Fibroblast of lung (primary cell): ENCODE measurements around the gene DDN. TPM values are rescaled to one million over a fixed set of nuclear protein-coding genes. Genes with fewer than 3 reads are reported as not detected.

Experiments
- DNase-seq, 2 donors: peaks; one replicate each; pipeline versions ENCODE4 v3.0.0 to v3.0.0-alpha.2; 2010; ENCODE audit warnings: low read depth in 2 of 2
- H2AFZ ChIP-seq: 2 replicates; pipeline ENCODE4 v1.5.1; 2012; ENCODE audit warnings: low read length, control low read depth, inconsistent platforms
- H3K27ac ChIP-seq: 2 replicates; pipeline ENCODE4 v1.5.1; 2011; ENCODE audit warnings: low read length, control low read depth; ENCODE audit not compliant: insufficient read depth
- H3K27me3 ChIP-seq: 2 replicates; pipeline ENCODE4 v1.5.1; 2011; ENCODE audit warnings: mild to moderate bottlenecking, low read length; ENCODE audit not compliant: control insufficient read depth, insufficient read depth
- H3K36me3 ChIP-seq: 2 replicates; pipeline ENCODE4 v1.5.1; 2011; ENCODE audit warnings: low read length; ENCODE audit not compliant: control insufficient read depth, insufficient read depth
- H3K4me1 ChIP-seq: 2 replicates; pipeline ENCODE4 v1.5.1; 2011; ENCODE audit warnings: low read length; ENCODE audit not compliant: control insufficient read depth, insufficient read depth; ENCODE audit errors: extremely low read depth
- H3K4me2 ChIP-seq: 2 replicates; pipeline ENCODE4 v1.5.1; 2011; ENCODE audit warnings: low read length, control low read depth; ENCODE audit not compliant: insufficient read depth; ENCODE audit errors: extremely low read depth
- H3K4me3 ChIP-seq, 4 experiments: fragments of 200-600 bp in 1 of 4; sonication (generic) in 1 of 4; replicated peaks in 1 of 4; 2 replicates each; pipeline ENCODE4 v1.5.1; 2011 to 2016; ENCODE audit warnings: low read length in 4 of 4, low read depth in 3 of 4, mild to moderate bottlenecking in 3 of 4, control low read depth in 2 of 4, inconsistent platforms in 1 of 4, mixed read lengths in 1 of 4; ENCODE audit not compliant: insufficient read depth in 1 of 4; ENCODE audit errors: control extremely low read depth in 1 of 4
- H3K79me2 ChIP-seq: 2 replicates; pipeline ENCODE4 v1.5.1; 2012; ENCODE audit warnings: mild to moderate bottlenecking, low read length, inconsistent platforms; ENCODE audit not compliant: control insufficient read depth, insufficient read depth
- H3K9ac ChIP-seq: 2 replicates; pipeline ENCODE4 v1.5.1; 2011; ENCODE audit warnings: mild to moderate bottlenecking, low read length, control low read depth; ENCODE audit not compliant: insufficient read depth
- H3K9me3 ChIP-seq: 2 replicates; pipeline ENCODE4 v1.5.1; 2012; ENCODE audit warnings: low read depth, low read length; ENCODE audit not compliant: control insufficient read depth, insufficient read depth
- H4K20me1 ChIP-seq: 2 replicates; pipeline ENCODE4 v1.5.1; 2011; ENCODE audit warnings: low read length; ENCODE audit not compliant: control insufficient read depth, insufficient read depth; ENCODE audit errors: extremely low read depth
- EZH2 ChIP-seq: IDR thresholded peaks from 2 replicates; pipeline ENCODE4 v1.5.1; 2012; ENCODE audit warnings: low read length, control low read depth, mild to moderate bottlenecking; ENCODE audit errors: missing control alignments
- polyA plus RNA-seq, 2 donors: library from polyadenylated mRNA; depleted of rRNA in 1 of 2; stranded (reverse) in 1 of 2; unstranded in 1 of 2; fragments of >200 nt; gene quantifications; 2 replicates each; pipeline ENCODE4 v1.2.1, GENCODE V29; 2011 to 2012; ENCODE audit warnings: missing spikeins in 1 of 2
- total RNA-seq: library from RNA; depleted of rRNA; stranded (reverse); fragments of >200 nt; gene quantifications from 2 replicates; pipeline ENCODE4 v1.2.1, GENCODE V29; 2014
- TF ChIP-seq, protein P1 (sequence below), 2 donors: IDR thresholded peaks in 1 of 2; conservative IDR thresholded peaks in 1 of 2; 1 replicate in 1 of 2; 2 replicates in 1 of 2; pipeline ENCODE4 v1.5.1; 2011 to 2012; ENCODE audit warnings: low read length in 2 of 2, control low read depth in 1 of 2, inconsistent platforms in 1 of 2, low read depth in 1 of 2, mild to moderate bottlenecking in 1 of 2

DDN gene
- total and polyA plus RNA-seq, 2 donors (not counting 1 experiment from before 2014, with no cell fraction given) = under 0.01 to 0.09 TPM

DNA sequence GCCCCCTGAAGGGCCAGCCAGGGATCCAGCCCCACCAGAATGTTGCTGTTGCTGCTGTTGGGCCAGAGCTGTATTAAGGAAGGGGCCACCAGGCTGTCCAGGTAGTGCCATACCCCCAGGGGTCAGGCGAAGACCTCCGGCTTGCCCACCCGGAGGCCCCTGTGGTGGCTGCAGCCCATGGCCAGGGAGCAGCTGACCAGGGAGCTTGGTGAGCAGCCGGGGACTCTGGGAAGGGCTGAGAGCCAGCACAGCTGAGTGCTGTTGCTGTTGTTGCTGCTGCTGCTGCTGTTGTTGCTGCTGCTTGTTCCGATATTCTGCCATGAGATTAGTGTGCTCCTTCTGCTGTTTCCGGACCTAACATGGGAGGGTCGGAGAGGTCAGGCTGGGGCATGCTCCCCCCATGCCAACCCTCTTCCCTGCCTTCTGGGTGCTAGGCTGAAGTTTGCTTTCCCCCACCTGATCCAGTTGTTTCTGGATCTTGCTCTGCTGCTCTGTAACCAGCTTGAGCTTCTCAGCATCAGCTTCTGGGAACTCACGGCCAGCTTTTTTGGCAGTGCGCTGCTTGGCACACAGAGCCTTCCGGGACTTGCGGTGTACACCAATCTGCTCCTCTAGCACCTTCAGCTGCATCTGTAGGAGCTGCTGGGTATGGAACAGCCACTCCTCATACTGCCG, 34.6 kb upstream of the DDN start:
- no peaks in the 10 kb centered on the region for H3K79me2 ChIP-seq
- no peaks in the 10 kb centered on the region for H4K20me1 ChIP-seq
- peak in 1 of 2 donors; percentile 16 for DNase-seq
- no peak overlapping the region for H2AFZ ChIP-seq
- no peak overlapping the region for H3K4me3 ChIP-seq
- H3K27me3 ChIP-seq = no peaks in the 10 kb centered on the region
- no peaks in the 10 kb centered on the region for H3K9me3 ChIP-seq
- H3K27ac ChIP-seq = no peak overlapping the region
- no peak overlapping the region for H3K9ac ChIP-seq
- TF ChIP-seq, protein P1, sequence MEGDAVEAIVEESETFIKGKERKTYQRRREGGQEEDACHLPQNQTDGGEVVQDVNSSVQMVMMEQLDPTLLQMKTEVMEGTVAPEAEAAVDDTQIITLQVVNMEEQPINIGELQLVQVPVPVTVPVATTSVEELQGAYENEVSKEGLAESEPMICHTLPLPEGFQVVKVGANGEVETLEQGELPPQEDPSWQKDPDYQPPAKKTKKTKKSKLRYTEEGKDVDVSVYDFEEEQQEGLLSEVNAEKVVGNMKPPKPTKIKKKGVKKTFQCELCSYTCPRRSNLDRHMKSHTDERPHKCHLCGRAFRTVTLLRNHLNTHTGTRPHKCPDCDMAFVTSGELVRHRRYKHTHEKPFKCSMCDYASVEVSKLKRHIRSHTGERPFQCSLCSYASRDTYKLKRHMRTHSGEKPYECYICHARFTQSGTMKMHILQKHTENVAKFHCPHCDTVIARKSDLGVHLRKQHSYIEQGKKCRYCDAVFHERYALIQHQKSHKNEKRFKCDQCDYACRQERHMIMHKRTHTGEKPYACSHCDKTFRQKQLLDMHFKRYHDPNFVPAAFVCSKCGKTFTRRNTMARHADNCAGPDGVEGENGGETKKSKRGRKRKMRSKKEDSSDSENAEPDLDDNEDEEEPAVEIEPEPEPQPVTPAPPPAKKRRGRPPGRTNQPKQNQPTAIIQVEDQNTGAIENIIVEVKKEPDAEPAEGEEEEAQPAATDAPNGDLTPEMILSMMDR (conservative IDR thresholded peaks at IDR 0.05 in 1 of 2, IDR thresholded peaks at IDR 0.05 in 1 of 2; ENCODE audit: low read depth in 1 of 2, low read length in 2 of 2) = no peak
- TF ChIP-seq EZH2 = no peak
- no peaks in the 10 kb centered on the region for H3K4me1 ChIP-seq
- H3K36me3 ChIP-seq = peaks cover 36% of the 10 kb centered on the region
- H3K4me2 ChIP-seq = no peak overlapping the region

DNA sequence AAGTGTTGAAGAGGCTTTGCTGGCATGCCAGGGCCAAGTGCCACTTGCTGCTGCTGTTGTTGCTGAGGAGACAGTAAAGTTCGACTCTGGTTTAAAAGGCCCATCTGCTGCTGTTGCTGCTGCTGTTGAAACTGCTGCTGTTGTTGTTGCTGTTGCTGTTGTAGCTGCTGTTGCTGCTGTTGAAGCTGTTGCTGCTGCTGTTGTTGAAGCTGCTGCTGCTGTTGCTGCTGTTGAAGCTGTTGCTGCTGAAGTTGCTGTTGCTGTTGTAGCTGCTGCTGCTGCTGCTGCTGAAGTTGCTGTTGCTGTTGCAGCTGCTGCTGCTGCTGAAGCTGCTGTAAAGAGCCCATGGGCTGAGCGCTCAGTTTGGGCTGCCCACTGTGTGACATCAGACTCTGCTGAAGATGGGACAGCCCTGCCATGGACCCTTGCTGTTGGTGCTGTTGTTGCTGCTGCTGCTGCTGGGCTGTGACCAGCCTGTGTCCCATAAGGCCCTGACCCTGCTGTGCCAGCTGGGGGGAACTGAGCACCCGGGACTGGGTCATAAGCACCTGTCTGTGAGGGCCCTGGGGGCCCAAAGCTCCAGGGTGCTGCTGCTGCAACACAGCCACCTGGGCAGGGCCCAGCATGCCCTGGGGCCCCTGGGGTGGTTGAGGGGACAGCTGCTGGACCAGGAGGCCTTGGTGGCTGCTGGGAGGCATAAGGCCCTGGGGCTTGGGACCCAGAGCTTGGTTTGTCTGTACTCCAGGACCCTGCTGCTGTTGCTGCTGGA, 33.7 kb upstream of the DDN start:
- no peak overlapping the region for H3K4me2 ChIP-seq
- H4K20me1 ChIP-seq = no peaks in the 10 kb centered on the region
- H3K27me3 ChIP-seq = no peaks in the 10 kb centered on the region
- no peaks in the 10 kb centered on the region for H3K9me3 ChIP-seq
- no peak for DNase-seq
- no peak for TF ChIP-seq EZH2
- TF ChIP-seq, protein P1 (conservative IDR thresholded peaks at IDR 0.05 in 1 of 2, IDR thresholded peaks at IDR 0.05 in 1 of 2; ENCODE audit: low read depth in 1 of 2, low read length in 2 of 2) = no peak
- H3K4me1 ChIP-seq = no peaks in the 10 kb centered on the region
- H3K9ac ChIP-seq = no peak overlapping the region
- no peak overlapping the region for H3K4me3 ChIP-seq
- H3K36me3 ChIP-seq = peaks cover 37% of the 10 kb centered on the region
- no peak overlapping the region for H2AFZ ChIP-seq
- no peak overlapping the region for H3K27ac ChIP-seq
- no peaks in the 10 kb centered on the region for H3K79me2 ChIP-seq

DNA sequence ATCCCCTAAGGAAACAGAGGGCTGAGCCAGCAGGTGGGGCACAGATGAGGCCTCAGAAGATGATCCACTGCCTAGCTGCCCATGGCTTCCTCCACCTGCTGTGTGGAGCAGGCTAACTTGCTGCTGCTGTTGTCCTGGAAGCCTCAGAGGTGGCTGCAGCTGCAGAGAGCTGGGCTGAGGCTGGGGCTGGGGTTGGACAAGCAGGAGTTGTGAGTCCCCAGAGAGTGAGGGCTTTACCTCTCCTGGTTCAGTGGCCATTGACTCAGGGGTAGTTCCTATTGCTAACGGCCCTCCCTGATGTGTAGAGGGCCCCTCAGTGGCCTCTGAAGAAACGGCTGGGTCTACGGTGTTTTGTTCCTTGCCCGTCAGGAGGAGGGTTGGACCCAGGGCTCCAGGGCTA, 33.1 kb upstream of the DDN start:
- Histone ChIP-seq H3K9me3 (no peaks in the 10 kb centered on the region), H3K4me3 (no peak overlapping the region), H3K4me2 (no peak overlapping the region), H3K27me3 (no peaks in the 10 kb centered on the region), H4K20me1 (no peaks in the 10 kb centered on the region), H3K36me3 (peaks cover 35% of the 10 kb centered on the region), H3K9ac (no peak overlapping the region), H3K27ac (no peak overlapping the region), H3K4me1 (no peaks in the 10 kb centered on the region), H2AFZ (no peak overlapping the region), H3K79me2 (no peaks in the 10 kb centered on the region)
- no peak for TF ChIP-seq EZH2
- TF ChIP-seq, protein P1 (conservative IDR thresholded peaks at IDR 0.05 in 1 of 2, IDR thresholded peaks at IDR 0.05 in 1 of 2; ENCODE audit: low read depth in 1 of 2, low read length in 2 of 2) = no peak
- no peak for DNase-seq
